H9 (cell line): Measurements from ENCODE around the gene SULF2. TPM values are rescaled to one million over a fixed set of nuclear protein-coding genes. Genes with fewer than 3 reads are reported as not detected.

Source experiments
- DNase-seq: peaks from one replicate; pipeline ENCODE4 v3.0.0-alpha.2; 2017
- H2AFZ ChIP-seq: one replicate; pipeline ENCODE4 v1.6.1; 2013; ENCODE audit warnings: mild to moderate bottlenecking, low read length, control low read depth, moderate library complexity
- H2AK5ac ChIP-seq: 2 replicates; pipeline ENCODE4 v1.6.1; 2013; ENCODE audit warnings: low read length, control low read depth, mixed read lengths; ENCODE audit not compliant: insufficient read length
- H2BK120ac ChIP-seq: one replicate; pipeline ENCODE4 v1.6.1; 2013; ENCODE audit warnings: low read depth, mild to moderate bottlenecking, low read length, control low read depth, inconsistent platforms; ENCODE audit not compliant: poor library complexity, severe bottlenecking
- H2BK12ac ChIP-seq: 2 replicates; pipeline ENCODE4 v1.6.1; 2013; ENCODE audit warnings: low read length, control low read depth, mixed read lengths, low read depth; ENCODE audit not compliant: insufficient read length
- H2BK15ac ChIP-seq: 2 replicates; pipeline ENCODE4 v1.6.1; 2013; ENCODE audit warnings: low read depth, low read length, control low read depth
- H2BK20ac ChIP-seq: one replicate; pipeline ENCODE4 v1.6.1; 2013; ENCODE audit warnings: low read depth, mild to moderate bottlenecking, low read length, control low read depth, inconsistent platforms; ENCODE audit not compliant: poor library complexity, severe bottlenecking
- H2BK5ac ChIP-seq: 2 replicates; pipeline ENCODE4 v1.6.1; 2013; ENCODE audit warnings: low read length, control low read depth, mixed read lengths; ENCODE audit not compliant: insufficient read length
- H3K14ac ChIP-seq: 2 replicates; pipeline ENCODE4 v1.6.1; 2013; ENCODE audit warnings: low read length, control low read depth; ENCODE audit not compliant: insufficient read depth
- H3K18ac ChIP-seq: 2 replicates; pipeline ENCODE4 v1.6.1; 2013; ENCODE audit warnings: low read depth, mild to moderate bottlenecking, mixed read lengths, low read length, control low read depth; ENCODE audit not compliant: insufficient read length
- H3K23ac ChIP-seq: 2 replicates; pipeline ENCODE4 v1.6.1; 2013; ENCODE audit warnings: low read length, control low read depth, mixed read lengths, low read depth; ENCODE audit not compliant: insufficient read length
- H3K23me2 ChIP-seq: 2 replicates; pipeline ENCODE4 v1.6.1; 2013; ENCODE audit warnings: low read depth, mild to moderate bottlenecking, mixed read lengths, low read length, control low read depth; ENCODE audit not compliant: insufficient read length, poor library complexity, severe bottlenecking
- H3K27ac ChIP-seq: 2 replicates; pipeline ENCODE4 v1.5.1; 2013; ENCODE audit warnings: low read length, control low read depth, mixed read lengths, low read depth; ENCODE audit not compliant: insufficient read length
- H3K27me3 ChIP-seq: 2 replicates; pipeline ENCODE4 v1.6.1; 2013; ENCODE audit warnings: low read length, control low read depth, inconsistent platforms; ENCODE audit not compliant: insufficient read depth
- H3K4ac ChIP-seq: 2 replicates; pipeline ENCODE4 v1.6.1; 2013; ENCODE audit warnings: low read depth, mild to moderate bottlenecking, control low read depth, inconsistent platforms, low read length, moderate library complexity
- H3K4me1 ChIP-seq: 2 replicates; pipeline ENCODE4 v1.6.1; 2013; ENCODE audit warnings: low read length, control low read depth, inconsistent platforms; ENCODE audit not compliant: insufficient read depth
- H3K4me2 ChIP-seq: 2 replicates; pipeline ENCODE4 v1.6.1; 2013; ENCODE audit warnings: low read length, control low read depth, mixed read lengths; ENCODE audit not compliant: insufficient read length, insufficient read depth
- H3K56ac ChIP-seq: 2 replicates; pipeline ENCODE4 v1.6.1; 2013; ENCODE audit warnings: low read depth, mild to moderate bottlenecking, mixed read lengths, low read length, control low read depth; ENCODE audit not compliant: insufficient read length
- H3K79me1 ChIP-seq: 2 replicates; pipeline ENCODE4 v1.6.1; 2013; ENCODE audit warnings: low read depth, mild to moderate bottlenecking, moderate library complexity, low read length, control low read depth, inconsistent platforms; ENCODE audit not compliant: insufficient read depth, poor library complexity, severe bottlenecking
- H3K79me2 ChIP-seq: 2 replicates; pipeline ENCODE4 v1.6.1; 2013; ENCODE audit warnings: low read length, control low read depth, inconsistent platforms; ENCODE audit not compliant: insufficient read depth
- H3K9ac ChIP-seq: 2 replicates; pipeline ENCODE4 v1.6.1; 2013; ENCODE audit warnings: low read length, control low read depth, mixed read lengths; ENCODE audit not compliant: insufficient read length; ENCODE audit errors: extremely low read depth
- H3K9me3 ChIP-seq: one replicate; pipeline ENCODE4 v1.6.1; 2013; ENCODE audit warnings: low read depth, low read length, inconsistent platforms; ENCODE audit not compliant: control insufficient read depth
- H3T11ph ChIP-seq: one replicate; pipeline ENCODE4 v1.6.1; 2013; ENCODE audit warnings: mild to moderate bottlenecking, low read length, control low read depth, inconsistent platforms
- H4K20me1 ChIP-seq: one replicate; pipeline ENCODE4 v1.6.1; 2013; ENCODE audit not compliant: control insufficient read depth, insufficient read length, insufficient read depth
- H4K5ac ChIP-seq: 2 replicates; pipeline ENCODE4 v1.6.1; 2013; ENCODE audit warnings: low read depth, mild to moderate bottlenecking, mixed read lengths, low read length, control low read depth; ENCODE audit not compliant: insufficient read length
- H4K8ac ChIP-seq: replicated peaks from 2 replicates; pipeline ENCODE4 v1.6.1; 2013; ENCODE audit warnings: low read length, control low read depth, mixed read lengths, low read depth; ENCODE audit not compliant: insufficient read length
- H4K91ac ChIP-seq: 2 replicates; pipeline ENCODE4 v1.6.1; 2013; ENCODE audit warnings: low read depth, mild to moderate bottlenecking, moderate library complexity, mixed read lengths, low read length, control low read depth; ENCODE audit not compliant: insufficient read length
- H3K27ac Mint-ChIP-seq, 3 experiments: 2 replicates in 2 of 3; 3 replicates in 1 of 3; pipeline ENCODE4 v1.8.0; 2020 to 2021; ENCODE audit warnings: mixed read lengths in 3 of 3, mild to moderate bottlenecking in 1 of 3, moderate library complexity in 1 of 3
- H3K27me3 Mint-ChIP-seq: 2 replicates; pipeline ENCODE4 v1.8.0; 2021; ENCODE audit warnings: low read depth, mild to moderate bottlenecking, moderate library complexity, mixed read lengths
- H3K36me3 Mint-ChIP-seq, 3 experiments: 2 replicates in 2 of 3; 3 replicates in 1 of 3; pipeline ENCODE4 v1.8.0; 2020 to 2021; ENCODE audit warnings: low read depth in 3 of 3, mixed read lengths in 3 of 3; ENCODE audit not compliant: insufficient read depth in 1 of 3
- H3K4me1 Mint-ChIP-seq, 2 experiments: 2 replicates each; pipeline ENCODE4 v1.8.0; 2020; ENCODE audit warnings: mixed read lengths in 2 of 2
- H3K4me3 Mint-ChIP-seq, 2 experiments: 2 replicates in 1 of 2; 3 replicates in 1 of 2; pipeline ENCODE4 v1.8.0; 2020 to 2021; ENCODE audit warnings: mild to moderate bottlenecking in 2 of 2, mixed read lengths in 2 of 2, moderate library complexity in 1 of 2
- H3K9me3 Mint-ChIP-seq, 2 experiments: 2 replicates in 1 of 2; 3 replicates in 1 of 2; pipeline ENCODE4 v1.8.0; 2020; ENCODE audit warnings: mild to moderate bottlenecking in 2 of 2, mixed read lengths in 2 of 2, moderate library complexity in 1 of 2
- WGBS: extraction: QIAGEN DNeasy Blood & Tissue Kit; methylation state at CpG from one replicate; pipeline ENCODE4 v1.1.7; 2013; ENCODE audit warnings: missing lambda C conversion rate, low lambda C conversion rate, mixed read lengths; ENCODE audit not compliant: insufficient read length; ENCODE audit errors: extremely low coverage; 5-methylcytosine and 5-hydroxymethylcytosine counted together
- total RNA-seq: library from RNA; stranded (reverse); gene quantifications from 2 replicates; pipeline ENCODE4 v1.2.1, GENCODE V29; 2021
- TF ChIP-seq, protein P1 (sequence below): fragments of 200-600 bp; sonication (generic); conservative IDR thresholded peaks from 3 replicates; pipeline ENCODE4 v1.8.0; 2021; ENCODE audit warnings: antibody characterized with exemption, mild to moderate bottlenecking

SULF2 gene
- total RNA-seq, 1 experiment from 2014 or later, result 31.2 TPM

DNA sequence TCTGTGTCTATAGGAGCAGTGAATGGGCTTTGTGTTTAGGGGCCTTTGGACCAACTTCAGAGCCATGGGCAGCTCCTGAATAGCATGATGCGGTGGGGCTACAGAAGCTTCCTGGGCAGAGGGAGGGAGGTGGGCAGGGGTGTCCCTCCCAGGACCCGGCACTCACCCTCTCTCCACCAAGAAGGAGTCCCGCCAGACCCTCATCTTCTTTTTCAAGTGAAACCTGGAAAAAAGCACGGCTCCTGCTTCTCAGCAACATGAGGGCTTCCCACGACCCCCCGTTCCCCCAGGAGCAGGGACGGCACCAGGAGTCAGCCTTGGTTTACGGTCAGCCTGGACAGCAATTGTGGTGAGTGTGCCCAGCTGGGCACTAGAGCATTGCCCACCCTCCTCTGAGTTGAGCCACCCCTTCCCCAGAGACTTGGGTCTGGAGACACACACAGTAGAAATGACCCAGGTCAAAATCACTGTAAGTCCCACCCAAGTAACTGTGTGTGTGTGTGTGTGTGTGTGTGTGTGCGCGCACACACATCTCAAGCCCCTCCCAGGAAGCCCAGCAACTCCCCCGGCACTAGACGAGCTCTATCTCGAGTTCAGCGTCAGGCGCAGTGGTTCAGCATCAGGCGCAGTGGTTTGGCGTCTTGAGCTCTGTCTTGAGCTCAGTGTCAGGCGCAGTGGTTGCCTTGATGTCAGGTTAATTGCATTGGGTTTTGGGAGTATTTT, 108.2 kb downstream of the SULF2 start:
- Histone ChIP-seq H3K27me3 (no peaks in the 10 kb centered on the region), H3K4me2 (no peak overlapping the region), H2BK5ac (no peak overlapping the region), H2AK5ac (no peak overlapping the region), H3K56ac (no peak overlapping the region), H2BK120ac (no peak overlapping the region), H4K91ac (no peak overlapping the region), H3K79me2 (no peaks in the 10 kb centered on the region), H3K27ac (no peak overlapping the region), H3K23me2 (no peaks in the 10 kb centered on the region), H2AFZ (no peak overlapping the region), H3K9ac (no peak overlapping the region), H2BK12ac (no peak overlapping the region), H3K14ac (no peak overlapping the region), H4K5ac (no peak overlapping the region), H3K4ac (no peak overlapping the region), H2BK20ac (no peak overlapping the region), H4K8ac (no peak overlapping the region), H3T11ph (no peak overlapping the region), H4K20me1 (no peaks in the 10 kb centered on the region), H2BK15ac (no peak overlapping the region), H3K18ac (no peak overlapping the region), H3K79me1 (no peaks in the 10 kb centered on the region), H3K23ac (no peak overlapping the region), H3K9me3 (no peaks in the 10 kb centered on the region), H3K4me1 (no peaks in the 10 kb centered on the region)
- no CpG with 5 or more reads among the region's 18 CpGs for WGBS
- Mint-ChIP-seq H3K27ac (no peak overlapping the region), H3K4me1 (peaks cover 4 to 17% of the 10 kb centered on the region in 2 experiments), H3K27me3 (no peaks in the 10 kb centered on the region; the same call in 1 of the 2 replicates), H3K4me3 (no peak overlapping the region), H3K36me3 (peaks cover 0 to 4% (median 0%) of the 10 kb centered on the region in 3 experiments; a peak in 3 of 7 replicates), H3K9me3 (no peaks in the 10 kb centered on the region)
- TF ChIP-seq, protein P1, sequence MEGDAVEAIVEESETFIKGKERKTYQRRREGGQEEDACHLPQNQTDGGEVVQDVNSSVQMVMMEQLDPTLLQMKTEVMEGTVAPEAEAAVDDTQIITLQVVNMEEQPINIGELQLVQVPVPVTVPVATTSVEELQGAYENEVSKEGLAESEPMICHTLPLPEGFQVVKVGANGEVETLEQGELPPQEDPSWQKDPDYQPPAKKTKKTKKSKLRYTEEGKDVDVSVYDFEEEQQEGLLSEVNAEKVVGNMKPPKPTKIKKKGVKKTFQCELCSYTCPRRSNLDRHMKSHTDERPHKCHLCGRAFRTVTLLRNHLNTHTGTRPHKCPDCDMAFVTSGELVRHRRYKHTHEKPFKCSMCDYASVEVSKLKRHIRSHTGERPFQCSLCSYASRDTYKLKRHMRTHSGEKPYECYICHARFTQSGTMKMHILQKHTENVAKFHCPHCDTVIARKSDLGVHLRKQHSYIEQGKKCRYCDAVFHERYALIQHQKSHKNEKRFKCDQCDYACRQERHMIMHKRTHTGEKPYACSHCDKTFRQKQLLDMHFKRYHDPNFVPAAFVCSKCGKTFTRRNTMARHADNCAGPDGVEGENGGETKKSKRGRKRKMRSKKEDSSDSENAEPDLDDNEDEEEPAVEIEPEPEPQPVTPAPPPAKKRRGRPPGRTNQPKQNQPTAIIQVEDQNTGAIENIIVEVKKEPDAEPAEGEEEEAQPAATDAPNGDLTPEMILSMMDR, result no peak
- no peak for DNase-seq
